ENCODE data around the gene ADCY2. TPM values are rescaled to one million over a fixed set of nuclear protein-coding genes. Genes with fewer than 3 reads are reported as not detected.
A peak's percentile ranks its signal among the peaks of the same experiment; 100 is the strongest.

Gene ADCY2
- polyA plus RNA-seq, 1 donor (not counting 4 experiments of a cell fraction or from before 2014, with no cell fraction given) = 0.13 TPM

- no peak overlapping the region for H3K9ac ChIP-seq (ENCODE audit: control insufficient read depth, extremely low read depth, insufficient read depth, low read length)
- DNase-seq (ENCODE audit: low read depth, low spot score) (no peak), FAIRE-seq (no peak)
- no peaks in the 10 kb centered on the region for H3K36me3 ChIP-seq (ENCODE audit: control insufficient read depth in 2 of 2, extremely low read depth in 1 of 2, insufficient read depth in 2 of 2, low read length in 2 of 2)
- H3K4me3 ChIP-seq (ENCODE audit: control insufficient read depth in 2 of 3, extremely low read depth in 1 of 3, insufficient read depth in 2 of 3, low read depth in 1 of 3, low read length in 3 of 3) = no peak overlapping the region
- H3K9me3 ChIP-seq (ENCODE audit: control insufficient read depth, low read depth, low read length) = no peaks in the 10 kb centered on the region
- dilution Hi-C loops (cut with MboI; ENCODE audit: extremely low pct_ligation_motif_present, low sequenced_read_pairs) = no loop called here
- H4K20me1 ChIP-seq (ENCODE audit: control insufficient read depth, extremely low read depth, insufficient read depth, low read length) = no peaks in the 10 kb centered on the region
- no peak overlapping the region for H2AFZ ChIP-seq (ENCODE audit: control insufficient read depth, low read length)
- H3K79me2 ChIP-seq (ENCODE audit: control insufficient read depth, insufficient read depth, low read length) = no peaks in the 10 kb centered on the region
- H3K27ac ChIP-seq (ENCODE audit: control insufficient read depth, insufficient read depth, low read length) = no peak overlapping the region
- H3K4me2 ChIP-seq (ENCODE audit: control insufficient read depth, extremely low read depth, insufficient read depth, low read depth, low read length) = no peak overlapping the region
- H3K4me1 ChIP-seq (ENCODE audit: control insufficient read depth, extremely low read depth, insufficient read depth, low read length) = no peaks in the 10 kb centered on the region
- H3K27me3 ChIP-seq (ENCODE audit: control insufficient read depth, extremely low read depth, insufficient read depth, low read length) = no peaks in the 10 kb centered on the region
- no peaks in the 10 kb centered on the region for H3K9me1 ChIP-seq (ENCODE audit: control insufficient read depth, extremely low read depth, insufficient read depth, low read length)
- TF ChIP-seq, protein P1, sequence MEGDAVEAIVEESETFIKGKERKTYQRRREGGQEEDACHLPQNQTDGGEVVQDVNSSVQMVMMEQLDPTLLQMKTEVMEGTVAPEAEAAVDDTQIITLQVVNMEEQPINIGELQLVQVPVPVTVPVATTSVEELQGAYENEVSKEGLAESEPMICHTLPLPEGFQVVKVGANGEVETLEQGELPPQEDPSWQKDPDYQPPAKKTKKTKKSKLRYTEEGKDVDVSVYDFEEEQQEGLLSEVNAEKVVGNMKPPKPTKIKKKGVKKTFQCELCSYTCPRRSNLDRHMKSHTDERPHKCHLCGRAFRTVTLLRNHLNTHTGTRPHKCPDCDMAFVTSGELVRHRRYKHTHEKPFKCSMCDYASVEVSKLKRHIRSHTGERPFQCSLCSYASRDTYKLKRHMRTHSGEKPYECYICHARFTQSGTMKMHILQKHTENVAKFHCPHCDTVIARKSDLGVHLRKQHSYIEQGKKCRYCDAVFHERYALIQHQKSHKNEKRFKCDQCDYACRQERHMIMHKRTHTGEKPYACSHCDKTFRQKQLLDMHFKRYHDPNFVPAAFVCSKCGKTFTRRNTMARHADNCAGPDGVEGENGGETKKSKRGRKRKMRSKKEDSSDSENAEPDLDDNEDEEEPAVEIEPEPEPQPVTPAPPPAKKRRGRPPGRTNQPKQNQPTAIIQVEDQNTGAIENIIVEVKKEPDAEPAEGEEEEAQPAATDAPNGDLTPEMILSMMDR (optimal IDR thresholded peaks at IDR 0.05 in 1 of 3, IDR thresholded peaks at IDR 0.05 in 1 of 3, conservative IDR thresholded peaks at IDR 0.05 in 1 of 3; ENCODE audit: extremely low read depth in 1 of 3, insufficient read depth in 2 of 3, low read length in 3 of 3) = no peak
- TF ChIP-seq EZH2 (IDR thresholded peaks at IDR 0.05; ENCODE audit: low read length) = no peak
Measured at GRCh38 chr5:7803937-7804336, 408.0 kb downstream of the ADCY2 start.

DNA sequence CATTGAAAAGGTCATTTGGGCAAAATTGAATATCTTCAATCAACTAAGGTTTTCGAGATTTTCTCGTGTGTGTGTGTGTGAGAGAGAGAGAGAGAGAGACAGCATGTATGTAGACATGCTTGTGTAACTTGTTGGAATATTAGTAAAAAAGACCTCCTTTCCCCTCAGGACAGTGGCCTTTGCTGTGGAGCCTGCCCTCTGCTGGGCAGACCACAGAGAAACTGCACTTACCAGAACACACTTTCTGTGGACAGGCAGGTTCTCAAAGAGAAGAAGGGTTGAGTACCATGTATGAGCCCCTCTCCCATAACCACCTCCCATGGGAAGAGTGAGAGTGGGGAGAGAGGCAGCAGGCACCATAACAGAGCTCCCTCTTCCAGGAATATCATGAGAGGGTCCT lies 409.4 kb downstream of the ADCY2 start:
- TF ChIP-seq, protein P1 (optimal IDR thresholded peaks at IDR 0.05 in 1 of 3, IDR thresholded peaks at IDR 0.05 in 1 of 3, conservative IDR thresholded peaks at IDR 0.05 in 1 of 3; ENCODE audit: extremely low read depth in 1 of 3, insufficient read depth in 2 of 3, low read length in 3 of 3) = peak; percentile 13 to 56 (median 45)
- TF ChIP-seq EZH2 (IDR thresholded peaks at IDR 0.05; ENCODE audit: low read length) = no peak
- FAIRE-seq (no peak), DNase-seq (ENCODE audit: low read depth, low spot score) (no peak)
- H4K20me1 ChIP-seq (ENCODE audit: control insufficient read depth, extremely low read depth, insufficient read depth, low read length) = no peaks in the 10 kb centered on the region
- no peaks in the 10 kb centered on the region for H3K4me1 ChIP-seq (ENCODE audit: control insufficient read depth, extremely low read depth, insufficient read depth, low read length)
- H3K9me3 ChIP-seq (ENCODE audit: control insufficient read depth, low read depth, low read length) = no peaks in the 10 kb centered on the region
- H3K4me3 ChIP-seq (ENCODE audit: control insufficient read depth in 2 of 3, extremely low read depth in 1 of 3, insufficient read depth in 2 of 3, low read depth in 1 of 3, low read length in 3 of 3) = no peak overlapping the region
- no peaks in the 10 kb centered on the region for H3K79me2 ChIP-seq (ENCODE audit: control insufficient read depth, insufficient read depth, low read length)
- no peaks in the 10 kb centered on the region for H3K9me1 ChIP-seq (ENCODE audit: control insufficient read depth, extremely low read depth, insufficient read depth, low read length)
- no peaks in the 10 kb centered on the region for H3K27me3 ChIP-seq (ENCODE audit: control insufficient read depth, extremely low read depth, insufficient read depth, low read length)
- H3K9ac ChIP-seq (ENCODE audit: control insufficient read depth, extremely low read depth, insufficient read depth, low read length) = no peak overlapping the region
- no peaks in the 10 kb centered on the region for H3K36me3 ChIP-seq (ENCODE audit: control insufficient read depth in 2 of 2, extremely low read depth in 1 of 2, insufficient read depth in 2 of 2, low read length in 2 of 2)
- no peak overlapping the region for H3K4me2 ChIP-seq (ENCODE audit: control insufficient read depth, extremely low read depth, insufficient read depth, low read depth, low read length)
- no peak overlapping the region for H3K27ac ChIP-seq (ENCODE audit: control insufficient read depth, insufficient read depth, low read length)
- dilution Hi-C loops (cut with MboI; ENCODE audit: extremely low pct_ligation_motif_present, low sequenced_read_pairs) = no loop called here
- no peak overlapping the region for H2AFZ ChIP-seq (ENCODE audit: control insufficient read depth, low read length)

Data from keratinocyte (primary cell).